BJ (cell line): Measurements from ENCODE around the gene RBFOX1. TPM values are rescaled to one million over a fixed set of nuclear protein-coding genes. Genes with fewer than 3 reads are reported as not detected.

Experiments
- CTCF ChIA-PET: fragments of 350-600 bp; formaldehyde crosslinking; extraction: SDS; loops from one replicate; lab custom pipeline; 2021; ENCODE audit warnings: antibody characterized with exemption, inconsistent platforms; lab: Yijun Ruan, JAX
- POLR2A ChIA-PET: fragments of 300-600 bp; sonication (Branson Sonifier 250); formaldehyde crosslinking; extraction: SDS; loops from one replicate; lab custom pipeline; 2021; ENCODE audit warnings: antibody characterized with exemption; lab: Charles Lee
- DNase-seq: peaks from one replicate; pipeline ENCODE4 v3.0.0-alpha.2; 2011; ENCODE audit warnings: low read depth
- H3K27me3 ChIP-seq: 2 replicates; pipeline ENCODE4 v1.6.0; 2011; ENCODE audit warnings: low read length; ENCODE audit not compliant: control insufficient read depth, insufficient read depth
- H3K36me3 ChIP-seq: 2 replicates; pipeline ENCODE4 v1.5.1; 2011; ENCODE audit warnings: low read length; ENCODE audit not compliant: control insufficient read depth, insufficient read depth
- H3K4me3 ChIP-seq: 2 replicates; pipeline ENCODE4 v1.5.1; 2011; ENCODE audit warnings: low read depth, mild to moderate bottlenecking, control low read depth, low read length
- CTCF ChIP-seq: IDR thresholded peaks from 2 replicates; pipeline ENCODE4 v1.5.1; 2011; ENCODE audit warnings: low read depth, mild to moderate bottlenecking, control low read depth, inconsistent platforms, low read length, moderate library complexity; ENCODE audit not compliant: insufficient read depth
- polyA plus RNA-seq: library from polyadenylated mRNA; depleted of rRNA; stranded (reverse); fragments of >200 nt; gene quantifications from 2 replicates; pipeline ENCODE4 v1.2.3, GENCODE V29; 2011

Gene RBFOX1
- polyA plus RNA-seq, 1 experiment: not detected

DNA sequence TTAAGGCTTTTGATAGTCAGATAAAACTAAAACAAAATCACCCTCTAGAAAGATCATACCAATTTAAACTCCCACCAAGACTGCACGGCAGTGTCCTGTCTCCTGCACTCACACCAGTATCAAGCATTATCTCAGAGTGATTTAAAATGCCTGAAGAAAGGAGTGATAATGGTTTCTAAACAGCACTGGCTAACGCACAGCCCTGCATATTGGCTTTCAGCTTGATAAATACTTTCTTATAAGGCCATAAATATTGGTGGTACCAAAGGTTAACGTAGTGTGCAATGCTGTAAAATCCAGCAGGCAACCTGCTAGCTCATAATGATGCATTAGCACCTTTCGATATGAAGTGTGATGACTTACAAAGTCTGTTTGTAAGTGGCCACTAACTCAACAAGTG, 214.3 kb downstream of the RBFOX1 start:
- POLR2A ChIA-PET: no interaction called here
- H3K36me3 ChIP-seq: no peaks in the 10 kb centered on the region

DNA sequence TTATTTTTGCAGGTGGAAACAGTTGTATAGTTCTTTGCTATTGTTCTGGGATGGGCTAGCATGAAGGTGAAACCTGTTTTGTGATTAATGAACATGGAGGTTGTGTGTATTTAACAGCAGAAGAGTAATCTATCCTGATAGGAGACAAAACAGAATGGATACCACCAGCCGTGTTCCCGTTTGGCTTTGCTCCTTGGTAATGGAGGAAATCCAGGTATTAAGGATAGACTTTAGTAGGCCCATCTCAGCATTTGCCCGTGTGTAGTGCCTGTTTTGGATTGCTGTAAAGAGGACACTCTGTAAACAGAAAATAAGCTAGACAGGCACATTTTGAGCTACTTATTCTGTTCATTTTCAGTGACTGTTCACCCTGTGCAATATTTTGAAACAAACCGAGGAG, 215.1 kb downstream of the RBFOX1 start:
- ChIA-PET CTCF (no interaction called here), POLR2A (no interaction called here)
- DNase-seq: no peak
- Histone ChIP-seq H3K4me3 (no peak overlapping the region), H3K36me3 (no peaks in the 10 kb centered on the region), H3K27me3 (no peaks in the 10 kb centered on the region)
- no peak for TF ChIP-seq CTCF

More for the DNA sequence above, 214.3 kb downstream of the RBFOX1 start:
- no peak for TF ChIP-seq CTCF
- no peak for DNase-seq
- CTCF ChIA-PET: no interaction called here
- H3K27me3 ChIP-seq: no peaks in the 10 kb centered on the region
- H3K4me3 ChIP-seq: no peak overlapping the region

GRCh38 chr16:7548796-7549318, 216.2 kb downstream of the RBFOX1 start:
- no peak for TF ChIP-seq CTCF
- CTCF ChIA-PET: no interaction called here
- H3K36me3 ChIP-seq: no peaks in the 10 kb centered on the region
- no peak for DNase-seq
- H3K4me3 ChIP-seq: no peak overlapping the region
- POLR2A ChIA-PET: no interaction called here
- no peaks in the 10 kb centered on the region for H3K27me3 ChIP-seq

DNA sequence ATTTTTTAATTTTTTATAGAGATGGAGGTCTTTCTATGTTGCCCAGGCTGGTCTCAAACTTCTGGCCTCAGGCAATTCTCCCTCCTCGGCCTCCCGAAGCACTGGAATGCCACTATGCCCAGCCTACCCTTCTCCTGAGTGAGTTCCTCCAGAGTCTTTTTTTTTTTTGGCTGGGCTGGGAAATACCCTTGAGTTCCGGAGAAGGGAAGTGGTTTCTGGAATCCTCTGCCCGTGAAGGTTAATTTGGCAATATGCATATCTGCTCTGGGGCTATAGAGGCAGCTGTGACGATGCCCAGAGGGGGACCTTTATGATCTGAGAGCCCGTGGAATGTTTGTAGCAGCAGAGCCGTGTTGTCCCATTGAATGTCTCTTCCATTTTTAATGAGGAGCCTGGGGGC, 217.5 kb downstream of the RBFOX1 start:
- DNase-seq: no peak
- TF ChIP-seq CTCF: no peak
- CTCF ChIA-PET: no interaction called here
- H3K4me3 ChIP-seq: no peak overlapping the region
- H3K36me3 ChIP-seq: no peaks in the 10 kb centered on the region
- POLR2A ChIA-PET: no interaction called here
- no peaks in the 10 kb centered on the region for H3K27me3 ChIP-seq

DNA sequence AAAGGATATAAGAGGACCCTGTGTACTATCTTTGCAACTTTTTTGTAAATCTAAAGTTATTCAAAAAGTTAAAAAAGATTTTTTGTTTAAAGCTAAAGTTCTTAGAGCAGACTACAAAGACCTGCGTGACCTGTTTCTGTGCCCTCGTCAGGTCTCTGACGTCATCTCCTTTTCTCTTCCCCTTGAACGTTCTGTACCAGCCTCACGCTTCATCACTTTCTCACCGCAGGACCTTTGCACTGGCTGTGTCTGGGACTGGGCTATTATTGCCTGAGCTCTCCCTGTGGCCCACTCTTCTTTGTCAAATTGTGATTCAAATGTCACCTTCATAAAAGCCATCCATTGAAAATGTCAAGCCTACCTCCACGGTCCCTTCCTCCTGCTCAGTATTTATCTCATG, 222.8 kb downstream of the RBFOX1 start:
- ChIA-PET POLR2A (no interaction called here), CTCF (no interaction called here)
- DNase-seq: no peak
- Histone ChIP-seq H3K36me3 (no peaks in the 10 kb centered on the region), H3K4me3 (no peak overlapping the region), H3K27me3 (no peaks in the 10 kb centered on the region)
- no peak for TF ChIP-seq CTCF
